ENCODE measurements around the gene NAA80. TPM values are rescaled to one million over a fixed set of nuclear protein-coding genes. Genes with fewer than 3 reads are reported as not detected.
A peak's percentile ranks its signal among the peaks of the same experiment; 100 is the strongest.

The NAA80 gene
- total and polyA plus RNA-seq, 7 donors = 6.8 to 12.8 (median 8.6) TPM

GRCh38 chr3:50330330-50330729 is 31.1 kb upstream of the NAA80 start:
- H3K27ac ChIP-seq = no peak overlapping the region
- H3K4me3 ChIP-seq = no peak overlapping the region
- ATAC-seq (no peak), DNase-seq (peak in 1 of 2 donors; percentile 54)
- no peaks in the 10 kb centered on the region for H3K27me3 ChIP-seq (ENCODE audit: insufficient read depth in 3 of 3, low read length in 2 of 3)
- H3K36me3 ChIP-seq (ENCODE audit: insufficient read depth in 1 of 2, low read depth in 1 of 2) = peaks cover 3 to 55% of the 10 kb centered on the region in 2 donors
- no peak for TF ChIP-seq CTCF (IDR thresholded peaks at IDR 0.05)
- WGBS, 3 donors = 88 to 91% (median 89%) methylated on average over 10 of the region's 10 CpGs
- intact Hi-C loops (cut with DNase I) = no loop called here
- peaks cover 36% of the 10 kb centered on the region for H3K4me1 ChIP-seq
- H3K9me3 ChIP-seq = no peaks in the 10 kb centered on the region

DNA sequence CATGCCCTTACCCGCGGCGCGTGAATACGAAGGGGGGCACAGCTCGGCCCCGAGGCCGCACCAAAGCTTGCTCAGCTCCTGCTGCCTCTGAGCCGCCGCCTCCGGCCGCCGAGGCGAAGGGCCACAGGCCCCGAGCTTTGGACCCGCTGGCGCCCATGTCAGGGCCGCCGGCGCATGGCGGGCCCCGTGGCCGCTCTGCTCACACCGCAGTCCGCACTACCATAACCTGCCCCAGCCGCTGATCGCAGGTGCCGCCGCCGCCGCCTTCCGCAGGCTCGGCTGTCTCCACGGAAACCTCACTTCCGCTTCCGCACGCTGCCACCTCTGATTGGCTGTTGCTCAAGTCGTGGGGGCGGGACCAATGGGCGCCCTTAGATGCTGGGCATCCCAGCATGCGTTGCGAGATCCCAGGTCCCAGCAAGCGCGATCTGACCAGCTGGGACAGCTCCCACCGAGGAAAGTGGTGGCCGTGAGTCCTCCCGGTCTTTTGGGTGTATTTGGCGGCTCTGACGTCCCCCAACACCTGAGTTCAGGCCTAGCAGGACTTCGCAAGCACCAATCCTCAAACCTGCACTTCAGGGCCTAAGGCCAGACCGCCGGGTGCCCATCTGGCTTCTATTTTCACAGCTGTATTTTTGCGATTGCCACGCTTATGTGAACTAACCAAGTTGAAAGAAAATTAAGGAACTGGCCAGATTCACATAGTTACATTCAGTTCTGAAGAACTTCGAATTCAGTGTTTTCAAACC is 28.9 kb upstream of the NAA80 start, which contains the start of gene TUSC2:
TUSC2 (minus strand) TSS at position 281 of the 749 bp plus-strand sequence; CDS start at position 157, 124 bp downstream.
- intact Hi-C loops (cut with DNase I) = loop anchor here in 1 of 2 donors (2.0 to 5.0 kb wide), 2 partner anchors 66 to 133 kb away; no protein-coding TSS in a partner anchor
- peaks cover 31% of the 10 kb centered on the region for H3K4me1 ChIP-seq
- peak within 1 kb of the TSS; percentile 100 for H3K4me3 ChIP-seq
- no peaks in the 10 kb centered on the region for H3K27me3 ChIP-seq (ENCODE audit: insufficient read depth in 3 of 3, low read length in 2 of 3)
- H3K27ac ChIP-seq = peak within 1 kb of the TSS; percentile 95
- DNase-seq (peak; percentile 98), ATAC-seq (peak; percentile 92 to 94 (median 93))
- H3K9me3 ChIP-seq = no peaks in the 10 kb centered on the region
- H3K36me3 ChIP-seq (ENCODE audit: insufficient read depth in 1 of 2, low read depth in 1 of 2) = peaks cover 3 to 60% of the 10 kb centered on the region in 2 donors
- WGBS, 3 donors = 1 to 2% (median 1%) methylated on average over 34 to 55 of the region's 55 CpGs
- no peak for TF ChIP-seq CTCF (IDR thresholded peaks at IDR 0.05)

- peaks cover 3 to 55% of the 10 kb centered on the region in 2 donors for H3K36me3 ChIP-seq (ENCODE audit: insufficient read depth in 1 of 2, low read depth in 1 of 2)
- DNase-seq (peak in 1 of 2 donors; percentile 10), ATAC-seq (no peak)
- intact Hi-C loops (cut with DNase I) = loop anchor here in 1 of 2 donors (5.0 kb wide), 1 partner anchor 65 kb away; no protein-coding TSS in a partner anchor
- WGBS, 3 donors = 52 to 63% (median 56%) methylated on average over 4 of the region's 4 CpGs
- peak overlapping the region; percentile 100 for H3K4me3 ChIP-seq
- no peaks in the 10 kb centered on the region for H3K27me3 ChIP-seq (ENCODE audit: insufficient read depth in 3 of 3, low read length in 2 of 3)
- peaks cover 29% of the 10 kb centered on the region for H3K4me1 ChIP-seq
- TF ChIP-seq CTCF (IDR thresholded peaks at IDR 0.05) = no peak
- peak overlapping the region; percentile 95 for H3K27ac ChIP-seq
- no peaks in the 10 kb centered on the region for H3K9me3 ChIP-seq
Measured at GRCh38 chr3:50327129-50327528, 27.9 kb upstream of the NAA80 start.

- H3K36me3 ChIP-seq (ENCODE audit: insufficient read depth in 1 of 2, low read depth in 1 of 2) = peaks cover 0 to 46% of the 10 kb centered on the region in 2 donors
- DNase-seq (peak in 1 of 2 donors; percentile 7), ATAC-seq (no peak)
- peaks cover 31% of the 10 kb centered on the region for H3K4me1 ChIP-seq
- H3K9me3 ChIP-seq = no peaks in the 10 kb centered on the region
- H3K4me3 ChIP-seq = no peak overlapping the region
- no peak for TF ChIP-seq CTCF (IDR thresholded peaks at IDR 0.05)
- intact Hi-C loops (cut with DNase I) = loop anchor here in 1 of 2 donors (5.0 kb wide), 1 partner anchor 64 kb away; no protein-coding TSS in a partner anchor
- WGBS, 3 donors = 88 to 93% (median 89%) methylated on average over 8 of the region's 8 CpGs
- H3K27me3 ChIP-seq (ENCODE audit: insufficient read depth in 3 of 3, low read length in 2 of 3) = no peaks in the 10 kb centered on the region
- no peak overlapping the region for H3K27ac ChIP-seq
Measured at GRCh38 chr3:50326182-50326541, 27.0 kb upstream of the NAA80 start.

All from psoas muscle (tissue), 8 donors.